IMR-90 (cell line): ENCODE data around the gene IFI27L1.

Source experiments
- BHLHE40 ChIP-seq: fragments of 150-350 bp; IDR thresholded peaks from 2 replicates; pipeline ENCODE4 v1.6.1; 2016; ENCODE audit warnings: mild to moderate bottlenecking, low read depth, low read length
- CEBPB ChIP-seq: IDR thresholded peaks from 2 replicates; pipeline ENCODE4 v1.6.1; 2012; ENCODE audit warnings: low read depth, low read length, improper control_type of control experiment
- CTCF ChIP-seq: conservative IDR thresholded peaks from 2 replicates; pipeline ENCODE4 v1.5.1; 2012; ENCODE audit warnings: mild to moderate bottlenecking, low read depth, low read length, improper control_type of control experiment
- ELK1 ChIP-seq: fragments of 150-350 bp; IDR thresholded peaks from 2 replicates; pipeline ENCODE4 v1.6.1; 2016; ENCODE audit warnings: low read depth, mild to moderate bottlenecking, low read length, moderate library complexity, borderline replicate concordance
- MAZ ChIP-seq: IDR thresholded peaks from 2 replicates; pipeline ENCODE4 v1.6.1; 2012; ENCODE audit warnings: low read depth, mild to moderate bottlenecking, low read length, improper control_type of control experiment, moderate library complexity, borderline replicate concordance
- MXI1 ChIP-seq: IDR thresholded peaks from 2 replicates; pipeline ENCODE4 v1.6.1; 2012; ENCODE audit warnings: low read depth, mild to moderate bottlenecking, low read length, moderate library complexity, borderline replicate concordance
- NFE2L2 ChIP-seq: fragments of 150-350 bp; IDR thresholded peaks from 2 replicates; pipeline ENCODE4 v1.6.1; 2016; ENCODE audit warnings: low read depth, mild to moderate bottlenecking, low read length
- POLR2A ChIP-seq: IDR thresholded peaks from 2 replicates; pipeline ENCODE4 v1.6.1; 2012; ENCODE audit warnings: mild to moderate bottlenecking, low read depth, low read length
- RAD21 ChIP-seq: IDR thresholded peaks from 2 replicates; pipeline ENCODE4 v1.6.1; 2012; ENCODE audit warnings: low read length, improper control_type of control experiment
- RCOR1 ChIP-seq: IDR thresholded peaks from 2 replicates; pipeline ENCODE4 v1.6.1; 2012; ENCODE audit warnings: mild to moderate bottlenecking, low read length, improper control_type of control experiment; ENCODE audit not compliant: insufficient replicate concordance
- SMC3 ChIP-seq: fragments of 150-350 bp; IDR thresholded peaks from 2 replicates; pipeline ENCODE4 v1.6.1; 2016; ENCODE audit warnings: low read depth, mild to moderate bottlenecking, antibody characterized with exemption, low read length, moderate library complexity
- USF2 ChIP-seq: fragments of 150-350 bp; IDR thresholded peaks from 2 replicates; pipeline ENCODE4 v1.6.1; 2017; ENCODE audit warnings: mild to moderate bottlenecking, antibody characterized with exemption, low read length, low read depth

GRCh38 chr14:94135476-94135875, 54.4 kb downstream of the IFI27L1 start:
- TF ChIP-seq RAD21 (no peak), CTCF (no peak), RCOR1 (no peak), USF2 (no peak), POLR2A (no peak), ELK1 (no peak), BHLHE40 (no peak), MAZ (no peak), MXI1 (no peak), CEBPB (no peak), NFE2L2 (no peak), SMC3 (no peak)
